Measurements from ENCODE around the gene GRID2. TPM values are rescaled to one million over a fixed set of nuclear protein-coding genes. Genes with fewer than 3 reads are reported as not detected.
"Not testable (repeated sequence)": the region's sequence is repeated elsewhere in the genome, so short reads cannot be mapped to it uniquely, and the experiment has no call there.

Gene GRID2
- total and polyA plus RNA-seq, 4 donors: under 0.01 to 0.02 TPM; not detected in 2

DNA sequence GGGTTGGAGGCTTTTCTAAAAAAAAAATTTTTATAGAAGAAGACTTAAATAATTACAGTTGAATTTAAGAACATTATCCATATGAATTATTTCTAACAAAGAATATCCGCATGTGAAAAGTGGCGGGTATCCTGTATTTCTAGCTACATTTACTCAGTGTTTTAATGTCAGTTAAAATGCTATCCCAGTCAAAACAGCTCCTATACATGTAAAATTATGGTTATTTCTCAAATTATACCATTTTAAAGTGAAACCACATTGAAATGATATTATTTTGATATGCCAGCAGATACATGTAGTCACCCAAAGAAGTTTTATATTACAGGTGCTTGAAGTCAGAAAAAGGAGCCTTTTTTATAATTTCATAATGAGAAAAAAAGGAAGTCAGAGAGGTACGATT is 1356.3 kb downstream of the GRID2 start (continued):
- no peak for TF ChIP-seq ATF3 (IDR thresholded peaks at IDR 0.05)

DNA sequence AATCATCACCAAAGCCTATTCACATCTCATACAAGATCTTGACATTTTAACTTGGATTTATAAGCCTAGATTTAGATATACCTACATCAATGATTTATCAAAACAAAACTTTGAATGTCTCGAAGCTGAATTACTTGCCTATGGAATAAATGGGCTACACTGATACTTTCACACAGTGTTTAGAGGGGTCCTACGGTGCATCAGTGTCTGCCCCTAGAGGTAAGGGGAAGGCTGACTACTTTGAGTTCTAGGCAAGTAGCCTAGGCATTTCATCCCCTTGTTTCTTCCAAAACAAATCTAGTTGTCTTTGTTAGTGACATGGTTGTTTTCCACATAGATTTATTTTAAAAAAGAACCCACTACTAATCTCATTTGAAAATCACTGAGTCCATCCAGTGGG is 1366.7 kb downstream of the GRID2 start:
- H3K9me3 ChIP-seq (ENCODE audit: control insufficient read depth in 4 of 4, low read length in 3 of 4): no peaks in the 10 kb centered on the region
- 67% methylated on average over 2 of the region's 2 CpGs for WGBS
- H3K4me3 ChIP-seq (ENCODE audit: low read depth in 1 of 3, low read length in 3 of 3): no peak overlapping the region
- H3K9ac ChIP-seq (ENCODE audit: low read depth in 1 of 2, low read length in 2 of 2): no peak overlapping the region
- no peaks in the 10 kb centered on the region for H3K4me1 ChIP-seq (ENCODE audit: control insufficient read depth in 4 of 4, insufficient read depth in 4 of 4, low read length in 3 of 4)
- H3K27ac ChIP-seq (ENCODE audit: low read depth in 1 of 2, low read length in 2 of 2): no peak overlapping the region
- no peak for DNase-seq (ENCODE audit: low spot score)
- H3K36me3 ChIP-seq (ENCODE audit: control insufficient read depth in 4 of 4, insufficient read depth in 3 of 4, low read depth in 1 of 4, low read length in 3 of 4): no peaks in the 10 kb centered on the region
- TF ChIP-seq RXRA (IDR thresholded peaks at IDR 0.05) (no peak), HNF4A (conservative IDR thresholded peaks at IDR 0.05) (no peak), REST (IDR thresholded peaks at IDR 0.05) (no peak), CTCF (IDR thresholded peaks at IDR 0.05; ENCODE audit: low read depth, low read length, missing input control) (no peak), JUND (IDR thresholded peaks at IDR 0.05) (no peak), ATF3 (IDR thresholded peaks at IDR 0.05) (no peak), FOXA1 (IDR thresholded peaks at IDR 0.05) (no peak), TAF1 (conservative IDR thresholded peaks at IDR 0.05) (no peak)
- TF ChIP-seq, protein P1, sequence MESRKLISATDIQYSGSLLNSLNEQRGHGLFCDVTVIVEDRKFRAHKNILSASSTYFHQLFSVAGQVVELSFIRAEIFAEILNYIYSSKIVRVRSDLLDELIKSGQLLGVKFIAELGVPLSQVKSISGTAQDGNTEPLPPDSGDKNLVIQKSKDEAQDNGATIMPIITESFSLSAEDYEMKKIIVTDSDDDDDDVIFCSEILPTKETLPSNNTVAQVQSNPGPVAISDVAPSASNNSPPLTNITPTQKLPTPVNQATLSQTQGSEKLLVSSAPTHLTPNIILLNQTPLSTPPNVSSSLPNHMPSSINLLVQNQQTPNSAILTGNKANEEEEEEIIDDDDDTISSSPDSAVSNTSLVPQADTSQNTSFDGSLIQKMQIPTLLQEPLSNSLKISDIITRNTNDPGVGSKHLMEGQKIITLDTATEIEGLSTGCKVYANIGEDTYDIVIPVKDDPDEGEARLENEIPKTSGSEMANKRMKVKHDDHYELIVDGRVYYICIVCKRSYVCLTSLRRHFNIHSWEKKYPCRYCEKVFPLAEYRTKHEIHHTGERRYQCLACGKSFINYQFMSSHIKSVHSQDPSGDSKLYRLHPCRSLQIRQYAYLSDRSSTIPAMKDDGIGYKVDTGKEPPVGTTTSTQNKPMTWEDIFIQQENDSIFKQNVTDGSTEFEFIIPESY (IDR thresholded peaks at IDR 0.05): no peak
- no peaks in the 10 kb centered on the region for H3K27me3 ChIP-seq (ENCODE audit: control insufficient read depth in 4 of 4, insufficient read depth in 4 of 4, low read length in 3 of 4)

DNA sequence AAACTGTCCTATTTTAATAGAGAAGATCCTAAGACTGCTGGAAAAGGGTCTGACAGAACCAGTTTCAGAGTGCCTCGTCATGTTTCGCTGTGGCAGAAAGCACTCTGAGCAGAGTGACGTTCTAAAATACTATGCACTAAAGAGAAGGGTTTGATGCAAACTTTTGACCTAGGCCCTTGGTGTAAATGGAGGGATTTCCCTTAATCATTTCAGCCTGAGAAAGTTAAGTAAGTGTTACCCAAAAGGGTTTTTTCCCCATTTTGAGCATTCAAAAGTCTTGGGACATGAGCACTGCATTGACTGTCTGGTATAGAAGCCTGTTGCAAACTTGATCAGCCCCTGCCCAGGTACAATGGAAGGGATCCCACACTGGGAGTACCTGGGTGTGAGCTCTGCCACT is 1367.3 kb downstream of the GRID2 start:
- Histone ChIP-seq H3K4me3 (ENCODE audit: low read depth in 1 of 3, low read length in 3 of 3) (no peak overlapping the region), H3K4me1 (ENCODE audit: control insufficient read depth in 4 of 4, insufficient read depth in 4 of 4, low read length in 3 of 4) (no peaks in the 10 kb centered on the region), H3K27ac (ENCODE audit: low read depth in 1 of 2, low read length in 2 of 2) (no peak overlapping the region), H3K9me3 (ENCODE audit: control insufficient read depth in 4 of 4, low read length in 3 of 4) (no peaks in the 10 kb centered on the region), H3K9ac (ENCODE audit: low read depth in 1 of 2, low read length in 2 of 2) (no peak overlapping the region), H3K36me3 (ENCODE audit: control insufficient read depth in 4 of 4, insufficient read depth in 3 of 4, low read depth in 1 of 4, low read length in 3 of 4) (no peaks in the 10 kb centered on the region), H3K27me3 (ENCODE audit: control insufficient read depth in 4 of 4, insufficient read depth in 4 of 4, low read length in 3 of 4) (no peaks in the 10 kb centered on the region)
- no peak for TF ChIP-seq CTCF (IDR thresholded peaks at IDR 0.05; ENCODE audit: low read depth, low read length, missing input control)
- no peak for TF ChIP-seq NR2F2 (IDR thresholded peaks at IDR 0.05)
- no peak for DNase-seq (ENCODE audit: low spot score)
- WGBS: 89% methylated on average over 3 of the region's 3 CpGs

DNA sequence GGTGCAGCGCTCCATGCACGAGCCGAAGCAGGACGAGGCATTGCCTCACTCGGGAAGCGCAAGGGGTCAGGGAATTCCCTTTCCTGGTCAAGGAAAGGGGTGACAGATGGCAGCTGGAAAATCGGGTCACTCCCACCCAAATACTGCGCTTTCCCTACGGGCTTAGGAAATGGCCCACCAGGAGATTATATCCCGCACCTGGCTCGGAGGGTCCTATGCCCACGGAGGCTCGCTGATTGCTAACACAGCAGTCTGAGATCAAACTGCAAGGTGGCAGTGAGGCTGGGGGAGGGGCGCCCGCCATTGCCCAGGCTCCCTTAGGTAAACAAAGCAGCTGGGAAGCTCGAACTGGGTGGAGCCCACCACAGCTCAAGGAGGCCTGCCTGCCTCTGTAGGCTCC is 1373.2 kb downstream of the GRID2 start:
- not testable (repeated sequence) for H3K27ac ChIP-seq (ENCODE audit: low read depth in 1 of 2, low read length in 2 of 2); H3K9ac ChIP-seq (ENCODE audit: low read depth in 1 of 2, low read length in 2 of 2); H3K9me3 ChIP-seq (ENCODE audit: control insufficient read depth in 4 of 4, low read length in 3 of 4); H3K4me1 ChIP-seq (ENCODE audit: control insufficient read depth in 4 of 4, insufficient read depth in 4 of 4, low read length in 3 of 4); H3K36me3 ChIP-seq (ENCODE audit: control insufficient read depth in 4 of 4, insufficient read depth in 3 of 4, low read depth in 1 of 4, low read length in 3 of 4); DNase-seq (ENCODE audit: low spot score); H3K4me3 ChIP-seq (ENCODE audit: low read depth in 1 of 3, low read length in 3 of 3); H3K27me3 ChIP-seq (ENCODE audit: control insufficient read depth in 4 of 4, insufficient read depth in 4 of 4, low read length in 3 of 4)
- WGBS: 92% methylated on average over 15 of the region's 16 CpGs

All from liver (tissue), 9 donors.